Adrenal gland (tissue), 12 donors: ENCODE results near the gene TMIGD2. TPM values are rescaled to one million over a fixed set of nuclear protein-coding genes. Genes with fewer than 3 reads are reported as not detected.

Experiments used
- DNase-seq, 7 donors: peaks; one replicate each; pipeline ENCODE4 v3.0.0-alpha.2; 2019 to 2020
- H3K27ac ChIP-seq, 5 donors: fragments of 200-600 bp; sonication (generic) in 4 of 5; 1 replicate in 3 of 5; 2 replicates in 2 of 5; pipeline versions ENCODE4 v1.5.1 to v1.8.0; 2016 to 2020; ENCODE audit warnings: mild to moderate bottlenecking in 1 of 5
- H3K27me3 ChIP-seq: fragments of 200-600 bp; 2 replicates; pipeline ENCODE4 v1.8.0; 2021
- H3K36me3 ChIP-seq, 2 donors: fragments of 200-600 bp; replicated peaks in 1 of 2; 1 replicate in 1 of 2; 2 replicates in 1 of 2; pipeline versions ENCODE4 v1.5.1 to v1.8.0; 2018 to 2022
- H3K4me1 ChIP-seq, 2 donors: fragments of 200-600 bp; replicated peaks in 1 of 2; 1 replicate in 1 of 2; 2 replicates in 1 of 2; pipeline versions ENCODE4 v1.5.1 to v1.8.0; 2018 to 2021
- H3K4me3 ChIP-seq, 4 donors: fragments of 200-600 bp; sonication (generic) in 3 of 4; one replicate each; pipeline ENCODE4 v1.5.1; 2016 to 2018
- H3K9me3 ChIP-seq, 3 donors: fragments of 200-600 bp; sonication (generic) in 1 of 3; replicated peaks in 1 of 3; 1 replicate in 2 of 3; 2 replicates in 1 of 3; pipeline versions ENCODE4 v1.5.1 to v1.8.0; 2016 to 2021
- CTCF ChIP-seq, 6 experiments: fragments of 450-650 bp in 4 of 6; fragments of 200-600 bp in 2 of 6; sonication (generic) in 1 of 6; IDR thresholded peaks; 1 replicate in 5 of 6; 2 replicates in 1 of 6; pipeline versions ENCODE4 v1.5.1 to v1.8.0; 2016 to 2021; ENCODE audit warnings: antibody characterized with exemption in 6 of 6, mild to moderate bottlenecking in 2 of 6, moderate library complexity in 1 of 6
- POLR2A ChIP-seq, 2 donors: fragments of 450-650 bp; IDR thresholded peaks; one replicate each; pipeline ENCODE4 v1.6.1; 2017; ENCODE audit warnings: antibody characterized with exemption in 2 of 2, mild to moderate bottlenecking in 2 of 2, moderate library complexity in 1 of 2
- WGBS, 4 donors: extraction: QIAGEN DNeasy Blood & Tissue Kit in 2 of 4; methylation state at CpG; one replicate each; pipeline versions ENCODE4 v1.1.5 to v1.1.7; 2013 to 2017; 5-methylcytosine and 5-hydroxymethylcytosine counted together
- intact Hi-C, 2 donors: fragments of 100-400 bp; cut with DNase I; formaldehyde crosslinking; loops; one replicate each; pipeline versions ENCODE4 v1.14.1 to v1.15.0; 2022 to 2023
- polyA plus RNA-seq, 3 donors: library from polyadenylated mRNA; stranded (reverse); fragments of 200-250 nt in 2 of 3; fragments of 350-450 nt in 1 of 3; fragmentation: Illumina TruSeq in 1 of 3; extraction: RNeasy Lipid Tissue Mini Kit (QIAGEN cat#74804) in 1 of 3; gene quantifications; one replicate each; pipeline ENCODE4 v1.2.3, GENCODE V29; 2013 to 2014
- total RNA-seq, 9 donors: library from RNA; depleted of rRNA in 4 of 9; stranded (reverse); fragments of >200 nt in 4 of 9; fragments of 120-200 nt in 1 of 9; fragmentation: NEBNext Ultra II Directional in 1 of 9; extraction: Animal tissue kit (Norgen Biotek cat#: 25700) in 1 of 9; gene quantifications; one replicate each; pipeline versions ENCODE4 v1.1.0 to v1.2.4, GENCODE V29; 2013 to 2023
- donor health status: healthy with polysubstance abuse.
- donor health status: Bipolar disorder and iron deficiency.
- donor health status: DM: yes; HTN: yes; CAD: no.
- donor health status: DM: no; HTN: no; CAD: no.
- donor health status: DM: no; HTN: no; CAD: no.
- donor health status: DM: yes; HTN: yes; CAD: no.

TMIGD2 gene
- total and polyA plus RNA-seq, 12 donors, result 0.17 to 0.25 (median 0.24) TPM; not detected in 9

GRCh38 chr19:4320419-4320818, 18.2 kb upstream of the TMIGD2 start:
- TF ChIP-seq CTCF (IDR thresholded peaks at IDR 0.05) (no peak), POLR2A (IDR thresholded peaks at IDR 0.05) (no peak)
- WGBS, 4 donors, result 90 to 95% (median 92%) methylated on average over 2 of the region's 2 CpGs
- Histone ChIP-seq H3K4me1 (no peaks in the 10 kb centered on the region), H3K4me3 (no peak overlapping the region), H3K9me3 (no peaks in the 10 kb centered on the region), H3K27me3 (no peaks in the 10 kb centered on the region), H3K27ac (no peak overlapping the region), H3K36me3 (no peaks in the 10 kb centered on the region)
- DNase-seq, result no peak
- intact Hi-C loops, result no loop called here

- 87 to 97% (median 94%) methylated on average over 2 of the region's 2 CpGs for WGBS, 4 donors
- TF ChIP-seq POLR2A (IDR thresholded peaks at IDR 0.05) (no peak), CTCF (IDR thresholded peaks at IDR 0.05) (no peak)
- DNase-seq, result no peak
- intact Hi-C loops, result no loop called here
- H3K27me3 ChIP-seq, result no peaks in the 10 kb centered on the region
- H3K4me1 ChIP-seq, result no peaks in the 10 kb centered on the region
- no peak overlapping the region for H3K4me3 ChIP-seq
- H3K36me3 ChIP-seq, result no peaks in the 10 kb centered on the region
- H3K27ac ChIP-seq, result no peak overlapping the region
- H3K9me3 ChIP-seq, result no peaks in the 10 kb centered on the region
Observed at GRCh38 chr19:4319067-4319718, 17.0 kb upstream of the TMIGD2 start.

GRCh38 chr19:4318460-4318859, 16.3 kb upstream of the TMIGD2 start:
- WGBS, 4 donors, result 90 to 96% (median 93%) methylated on average over 7 of the region's 7 CpGs
- DNase-seq, result no peak
- no peak overlapping the region for H3K4me3 ChIP-seq
- no peak overlapping the region for H3K27ac ChIP-seq
- H3K4me1 ChIP-seq, result no peaks in the 10 kb centered on the region
- TF ChIP-seq POLR2A (IDR thresholded peaks at IDR 0.05), result no peak
- no peak for TF ChIP-seq CTCF (IDR thresholded peaks at IDR 0.05)
- H3K36me3 ChIP-seq, result no peaks in the 10 kb centered on the region
- no peaks in the 10 kb centered on the region for H3K27me3 ChIP-seq
- H3K9me3 ChIP-seq, result no peaks in the 10 kb centered on the region
- intact Hi-C loops, result no loop called here

- H3K36me3 ChIP-seq, result no peaks in the 10 kb centered on the region
- no peak for TF ChIP-seq POLR2A (IDR thresholded peaks at IDR 0.05)
- no peak for TF ChIP-seq CTCF (IDR thresholded peaks at IDR 0.05)
- intact Hi-C loops, result no loop called here
- no peaks in the 10 kb centered on the region for H3K27me3 ChIP-seq
- H3K27ac ChIP-seq, result no peak overlapping the region
- no peaks in the 10 kb centered on the region for H3K4me1 ChIP-seq
- DNase-seq, result no peak
- no peak overlapping the region for H3K4me3 ChIP-seq
- 73 to 83% (median 77%) methylated on average over 7 to 9 of the region's 9 CpGs for WGBS, 4 donors
- H3K9me3 ChIP-seq, result no peaks in the 10 kb centered on the region
Observed at GRCh38 chr19:4316956-4317355, 14.8 kb upstream of the TMIGD2 start.
